ENCODE results near the gene PATL1.

DNA sequence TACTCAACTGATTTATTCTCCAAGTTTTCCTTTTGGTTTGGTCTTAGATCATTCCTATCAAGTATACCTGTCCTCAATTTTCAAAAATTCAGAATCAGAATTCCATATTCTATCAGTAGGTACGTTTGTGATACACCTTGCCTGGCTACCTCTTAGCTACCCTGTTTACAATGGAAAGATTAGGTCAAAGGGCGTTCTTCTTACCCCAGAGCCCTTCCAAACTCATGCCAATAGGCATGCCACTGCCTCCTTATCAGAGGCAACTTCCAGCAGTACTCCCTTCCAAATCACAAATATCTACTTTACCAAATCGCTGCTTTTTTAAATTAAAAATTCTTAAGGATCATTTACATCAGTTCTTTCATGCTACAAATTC lies 1.0 kb downstream of the PATL1 start:
- TF ChIP-seq, protein P1, sequence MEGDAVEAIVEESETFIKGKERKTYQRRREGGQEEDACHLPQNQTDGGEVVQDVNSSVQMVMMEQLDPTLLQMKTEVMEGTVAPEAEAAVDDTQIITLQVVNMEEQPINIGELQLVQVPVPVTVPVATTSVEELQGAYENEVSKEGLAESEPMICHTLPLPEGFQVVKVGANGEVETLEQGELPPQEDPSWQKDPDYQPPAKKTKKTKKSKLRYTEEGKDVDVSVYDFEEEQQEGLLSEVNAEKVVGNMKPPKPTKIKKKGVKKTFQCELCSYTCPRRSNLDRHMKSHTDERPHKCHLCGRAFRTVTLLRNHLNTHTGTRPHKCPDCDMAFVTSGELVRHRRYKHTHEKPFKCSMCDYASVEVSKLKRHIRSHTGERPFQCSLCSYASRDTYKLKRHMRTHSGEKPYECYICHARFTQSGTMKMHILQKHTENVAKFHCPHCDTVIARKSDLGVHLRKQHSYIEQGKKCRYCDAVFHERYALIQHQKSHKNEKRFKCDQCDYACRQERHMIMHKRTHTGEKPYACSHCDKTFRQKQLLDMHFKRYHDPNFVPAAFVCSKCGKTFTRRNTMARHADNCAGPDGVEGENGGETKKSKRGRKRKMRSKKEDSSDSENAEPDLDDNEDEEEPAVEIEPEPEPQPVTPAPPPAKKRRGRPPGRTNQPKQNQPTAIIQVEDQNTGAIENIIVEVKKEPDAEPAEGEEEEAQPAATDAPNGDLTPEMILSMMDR (IDR thresholded peaks at IDR 0.05; ENCODE audit: insufficient read depth, low read length, poor library complexity, severe bottlenecking), result no peak
- no peak for TF ChIP-seq EZH2phosphoT487 (conservative IDR thresholded peaks at IDR 0.05; ENCODE audit: low read length)

Data from SU-DHL-6 (cell line).